OCI-LY3 (cell line): ENCODE data around the gene GSTA2.

Source experiments
- EZH2phosphoT487 ChIP-seq: fragments of 200-600 bp; shearing (Covaris generic); IDR thresholded peaks from 2 replicates; pipeline ENCODE4 v1.6.1; 2018; ENCODE audit warnings: antibody characterized with exemption, mixed run types, low read depth
- TF ChIP-seq, protein P1 (sequence below): fragments of 200-600, 300-600 bp; sonication (generic); IDR thresholded peaks from 2 replicates; pipeline ENCODE4 v1.5.1; 2014; ENCODE audit warnings: antibody characterized with exemption, low read length, low read depth

DNA sequence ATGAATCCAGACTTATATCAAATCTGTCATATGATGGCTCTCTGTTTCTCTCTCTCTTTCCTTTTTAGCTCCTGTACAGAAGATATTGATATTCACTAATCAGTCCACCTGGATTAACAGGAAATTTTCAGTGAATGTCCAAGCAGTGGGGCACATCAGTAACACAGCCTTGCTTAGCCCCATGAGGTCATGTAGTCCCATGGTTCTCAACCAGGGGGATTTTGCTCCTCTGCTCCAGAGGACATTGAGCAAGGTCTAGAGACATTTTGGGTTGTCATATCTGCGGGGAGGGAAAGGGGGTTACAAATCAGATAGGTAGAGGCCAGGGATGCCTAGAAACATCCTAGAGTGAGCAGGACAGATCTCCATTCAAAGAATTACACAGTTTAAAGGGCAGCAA, 39.5 kb upstream of the GSTA2 start:
- TF ChIP-seq, protein P1, sequence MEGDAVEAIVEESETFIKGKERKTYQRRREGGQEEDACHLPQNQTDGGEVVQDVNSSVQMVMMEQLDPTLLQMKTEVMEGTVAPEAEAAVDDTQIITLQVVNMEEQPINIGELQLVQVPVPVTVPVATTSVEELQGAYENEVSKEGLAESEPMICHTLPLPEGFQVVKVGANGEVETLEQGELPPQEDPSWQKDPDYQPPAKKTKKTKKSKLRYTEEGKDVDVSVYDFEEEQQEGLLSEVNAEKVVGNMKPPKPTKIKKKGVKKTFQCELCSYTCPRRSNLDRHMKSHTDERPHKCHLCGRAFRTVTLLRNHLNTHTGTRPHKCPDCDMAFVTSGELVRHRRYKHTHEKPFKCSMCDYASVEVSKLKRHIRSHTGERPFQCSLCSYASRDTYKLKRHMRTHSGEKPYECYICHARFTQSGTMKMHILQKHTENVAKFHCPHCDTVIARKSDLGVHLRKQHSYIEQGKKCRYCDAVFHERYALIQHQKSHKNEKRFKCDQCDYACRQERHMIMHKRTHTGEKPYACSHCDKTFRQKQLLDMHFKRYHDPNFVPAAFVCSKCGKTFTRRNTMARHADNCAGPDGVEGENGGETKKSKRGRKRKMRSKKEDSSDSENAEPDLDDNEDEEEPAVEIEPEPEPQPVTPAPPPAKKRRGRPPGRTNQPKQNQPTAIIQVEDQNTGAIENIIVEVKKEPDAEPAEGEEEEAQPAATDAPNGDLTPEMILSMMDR, result no peak
- no peak for TF ChIP-seq EZH2phosphoT487
